IMR-90 (cell line): ENCODE results near the gene PIEZO2. TPM values are rescaled to one million over a fixed set of nuclear protein-coding genes. Genes with fewer than 3 reads are reported as not detected.

Experiments used
- ATAC-seq: fragments of 200-7000 bp; cut with Tn5 transposase; 2 replicates; pipeline ENCODE4 v1.9.1; 2020; ENCODE audit warnings: low read depth, mild to moderate bottlenecking, moderate library complexity
- BruUV-seq: library from RNA; stranded (reverse); fragments of 400-500 nt; replicated peaks from 2 replicates; lab custom pipeline; 2021; lab: Mats Ljungman, UMichigan
- CTCF ChIA-PET: fragments of 300-600 bp; formaldehyde crosslinking; extraction: SDS; loops from one replicate; lab custom pipeline; 2021; ENCODE audit warnings: antibody characterized with exemption; lab: Yijun Ruan, JAX
- POLR2A ChIA-PET: fragments of 300-600 bp; sonication (Branson Sonifier 250); formaldehyde crosslinking; loops from one replicate; lab custom pipeline; 2022; ENCODE audit warnings: antibody characterized with exemption; ENCODE audit not compliant: unreplicated experiment; lab: Charles Lee
- DNase-seq: peaks from one replicate; pipeline ENCODE4 v3.0.0; 2013
- H2AFZ ChIP-seq: replicated peaks from 2 replicates; pipeline ENCODE3; 2013; ENCODE audit warnings: low read length, mild to moderate bottlenecking; ENCODE audit not compliant: poor library complexity
- H2AK5ac ChIP-seq: 2 replicates; pipeline ENCODE4 v1.6.1; 2013; ENCODE audit warnings: low read depth, low read length, inconsistent platforms
- H2AK9ac ChIP-seq: replicated peaks from 2 replicates; pipeline ENCODE3; 2013; ENCODE audit warnings: mild to moderate bottlenecking, low read depth, low read length, moderate library complexity; ENCODE audit not compliant: poor library complexity
- H2BK120ac ChIP-seq: 2 replicates; pipeline ENCODE4 v1.6.1; 2013; ENCODE audit warnings: low read depth, low read length, inconsistent platforms
- H2BK15ac ChIP-seq: 3 replicates; pipeline ENCODE4 v1.6.1; 2013; ENCODE audit warnings: low read depth, low read length, inconsistent platforms
- H2BK20ac ChIP-seq: 2 replicates; pipeline ENCODE4 v1.6.1; 2013; ENCODE audit warnings: low read depth, mild to moderate bottlenecking, inconsistent platforms, low read length, moderate library complexity
- H2BK5ac ChIP-seq: 2 replicates; pipeline ENCODE4 v1.6.1; 2013; ENCODE audit warnings: mild to moderate bottlenecking, low read depth, low read length, inconsistent platforms; ENCODE audit not compliant: poor library complexity, severe bottlenecking
- H3K14ac ChIP-seq: replicated peaks from 2 replicates; pipeline ENCODE4 v1.6.1; 2013; ENCODE audit warnings: low read depth, low read length, inconsistent platforms
- H3K18ac ChIP-seq: 2 replicates; pipeline ENCODE4 v1.6.1; 2013; ENCODE audit warnings: low read depth, low read length, control low read depth
- H3K23ac ChIP-seq: 2 replicates; pipeline ENCODE4 v1.6.1; 2013; ENCODE audit warnings: low read depth, low read length, inconsistent platforms
- H3K27ac ChIP-seq: 2 replicates; pipeline ENCODE4 v1.5.1; 2013; ENCODE audit warnings: mild to moderate bottlenecking, control low read depth, low read length; ENCODE audit not compliant: insufficient read depth
- H3K27me3 ChIP-seq: 2 replicates; pipeline ENCODE4 v1.6.1; 2013; ENCODE audit warnings: low read length; ENCODE audit not compliant: control insufficient read depth, insufficient read depth
- H3K36me3 ChIP-seq: 2 replicates; pipeline ENCODE4 v1.6.1; 2013; ENCODE audit warnings: low read length, mixed read lengths; ENCODE audit not compliant: control insufficient read depth, insufficient read depth
- H3K4ac ChIP-seq: 2 replicates; pipeline ENCODE4 v1.6.1; 2013; ENCODE audit warnings: low read depth, low read length, inconsistent platforms
- H3K4me1 ChIP-seq: 2 replicates; pipeline ENCODE4 v1.6.1; 2013; ENCODE audit warnings: low read length, mixed read lengths; ENCODE audit not compliant: control insufficient read depth, insufficient read depth
- H3K4me2 ChIP-seq: 2 replicates; pipeline ENCODE4 v1.6.1; 2013; ENCODE audit warnings: low read depth, mild to moderate bottlenecking, control low read depth, low read length, moderate library complexity
- H3K4me3 ChIP-seq: 2 replicates; pipeline ENCODE4 v1.5.1; 2013; ENCODE audit warnings: low read depth, mild to moderate bottlenecking, control low read depth, low read length, moderate library complexity; ENCODE audit not compliant: insufficient read depth
- H3K56ac ChIP-seq: 2 replicates; pipeline ENCODE4 v1.6.1; 2013; ENCODE audit warnings: low read length, inconsistent platforms; ENCODE audit not compliant: insufficient read depth; ENCODE audit errors: extremely low read depth
- H3K79me1 ChIP-seq, 2 experiments: 2 replicates each; pipeline ENCODE4 v1.6.1; 2013; ENCODE audit warnings: low read length in 2 of 2, inconsistent platforms in 1 of 2, low read depth in 1 of 2
- H3K9ac ChIP-seq: 2 replicates; pipeline ENCODE4 v1.6.1; 2013; ENCODE audit warnings: low read depth, low read length, control low read depth
- H3K9me1 ChIP-seq: 2 replicates; pipeline ENCODE4 v1.6.1; 2013; ENCODE audit warnings: low read length, inconsistent platforms; ENCODE audit not compliant: insufficient read depth
- H3K9me3 ChIP-seq: 2 replicates; pipeline ENCODE4 v1.6.1; 2013; ENCODE audit warnings: low read length; ENCODE audit not compliant: control insufficient read depth, insufficient read depth
- H4K20me1 ChIP-seq: 2 replicates; pipeline ENCODE4 v1.6.1; 2013; ENCODE audit warnings: low read length, inconsistent platforms; ENCODE audit not compliant: insufficient read depth
- H4K5ac ChIP-seq: 2 replicates; pipeline ENCODE4 v1.6.1; 2013; ENCODE audit warnings: mild to moderate bottlenecking, low read depth, low read length, control low read depth
- H4K8ac ChIP-seq, 2 experiments: 2 replicates each; pipeline ENCODE4 v1.6.1; 2013; ENCODE audit warnings: low read depth in 2 of 2, low read length in 2 of 2, control low read depth in 1 of 2, inconsistent platforms in 1 of 2
- H4K91ac ChIP-seq: 2 replicates; pipeline ENCODE4 v1.6.1; 2013; ENCODE audit warnings: low read depth, low read length, inconsistent platforms; ENCODE audit not compliant: insufficient read depth
- BHLHE40 ChIP-seq: fragments of 150-350 bp; IDR thresholded peaks from 2 replicates; pipeline ENCODE4 v1.6.1; 2016; ENCODE audit warnings: mild to moderate bottlenecking, low read depth, low read length
- CEBPB ChIP-seq: IDR thresholded peaks from 2 replicates; pipeline ENCODE4 v1.6.1; 2012; ENCODE audit warnings: low read depth, low read length, improper control_type of control experiment
- CHD1 ChIP-seq: IDR thresholded peaks from 2 replicates; pipeline ENCODE4 v1.6.1; 2012; ENCODE audit warnings: low read depth, low read length, improper control_type of control experiment
- FOS ChIP-seq: fragments of 150-350 bp; IDR thresholded peaks from 2 replicates; pipeline ENCODE4 v1.6.1; 2016; ENCODE audit warnings: low read depth, low read length
- MAZ ChIP-seq: IDR thresholded peaks from 2 replicates; pipeline ENCODE4 v1.6.1; 2012; ENCODE audit warnings: low read depth, mild to moderate bottlenecking, low read length, improper control_type of control experiment, moderate library complexity, borderline replicate concordance
- MXI1 ChIP-seq: IDR thresholded peaks from 2 replicates; pipeline ENCODE4 v1.6.1; 2012; ENCODE audit warnings: low read depth, mild to moderate bottlenecking, low read length, moderate library complexity, borderline replicate concordance
- NFE2L2 ChIP-seq: fragments of 150-350 bp; IDR thresholded peaks from 2 replicates; pipeline ENCODE4 v1.6.1; 2016; ENCODE audit warnings: low read depth, mild to moderate bottlenecking, low read length
- POLR2A ChIP-seq: IDR thresholded peaks from 2 replicates; pipeline ENCODE4 v1.6.1; 2012; ENCODE audit warnings: mild to moderate bottlenecking, low read depth, low read length
- RCOR1 ChIP-seq: IDR thresholded peaks from 2 replicates; pipeline ENCODE4 v1.6.1; 2012; ENCODE audit warnings: mild to moderate bottlenecking, low read length, improper control_type of control experiment; ENCODE audit not compliant: insufficient replicate concordance
- RFX5 ChIP-seq: IDR thresholded peaks from 2 replicates; pipeline ENCODE4 v1.8.0; 2012; ENCODE audit warnings: low read depth, mild to moderate bottlenecking, low read length, moderate library complexity
- WGBS, 2 experiments: methylation state at CpG; one replicate each; pipeline versions ENCODE4 v1.1.5 to v1.1.7; 2013; ENCODE audit warnings: missing lambda C conversion rate in 2 of 2; ENCODE audit not compliant: insufficient read length in 1 of 2; ENCODE audit errors: extremely low coverage in 2 of 2; 5-methylcytosine and 5-hydroxymethylcytosine counted together
- dilution Hi-C: fragments of 300-500 bp; cut with HindIII; formaldehyde crosslinking; loops from one replicate; pipeline ENCODE4 v1.14.3; 2018; ENCODE audit warnings: low sequenced_read_pairs; ENCODE audit not compliant: unreplicated experiment
- in situ Hi-C: fragments of 300-500 bp; cut with MboI; formaldehyde crosslinking; loops from 3 replicates; pipeline ENCODE4 v1.14.3; 2019; ENCODE audit warnings: low sequenced_read_pairs, inconsistent platforms, mixed read lengths
- intact Hi-C: fragments of 100-400 bp; cut with micrococcal nuclease; formaldehyde crosslinking; loops from 2 replicates; pipeline ENCODE4 v1.10.0; 2022
- polyA plus RNA-seq, 3 experiments: library from polyadenylated mRNA; depleted of rRNA; stranded (reverse); fragments of >200 nt; gene quantifications; 2 replicates each; pipeline ENCODE4 v1.2.3, GENCODE V29; 2012; ENCODE audit warnings: low replicate concordance in 1 of 3
- total RNA-seq: library from RNA; depleted of rRNA; stranded (reverse); fragments of >200 nt; gene quantifications from 2 replicates; pipeline ENCODE4 v1.2.3, GENCODE V29; 2012
- TF ChIP-seq, protein P1 (sequence below): fragments of 150-350 bp; IDR thresholded peaks from 2 replicates; pipeline ENCODE4 v1.6.1; 2016; ENCODE audit warnings: low read depth, mild to moderate bottlenecking, low read length, moderate library complexity, borderline replicate concordance
- TF ChIP-seq, protein P2 (sequence below): conservative IDR thresholded peaks from 2 replicates; pipeline ENCODE4 v1.5.1; 2012; ENCODE audit warnings: mild to moderate bottlenecking, low read depth, low read length, improper control_type of control experiment

The PIEZO2 gene
- total and polyA plus RNA-seq, 2 of the 4 experiments (the other 2 are of a cell fraction) = 2.4 to 4.1 TPM

DNA sequence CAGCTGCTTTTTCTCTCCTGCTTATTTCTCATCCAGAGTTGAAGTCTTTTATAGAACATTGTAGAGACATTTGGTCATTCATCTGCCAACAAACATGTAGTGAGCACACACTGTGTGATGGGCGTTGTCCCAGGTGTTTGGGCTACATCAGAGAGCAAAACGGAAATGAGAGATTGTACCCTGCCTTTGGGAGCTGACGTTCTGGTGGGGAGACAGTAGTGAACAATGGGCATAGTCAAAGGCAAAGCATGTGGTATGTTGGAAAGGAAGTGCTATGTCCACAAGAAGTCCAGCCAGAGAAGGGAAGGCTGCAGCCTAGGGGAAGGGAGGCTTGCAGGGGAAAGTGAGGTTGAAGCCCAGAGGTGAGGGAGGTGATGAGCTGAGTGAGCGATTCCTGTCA, 78.1 kb downstream of the PIEZO2 start:
- DNase-seq (no peak), ATAC-seq (no peak)
- dilution Hi-C loops (no loop called here), intact Hi-C loops (no loop called here), in situ Hi-C loops (no loop called here)
- ChIA-PET POLR2A (no interaction called here), CTCF (no interaction called here)
- no peak overlapping the region for H2AK9ac ChIP-seq
- peaks cover 2% of the 10 kb centered on the region; the same call in 1 of the 2 replicates for H3K4me1 ChIP-seq
- no peak overlapping the region for H2BK5ac ChIP-seq
- no peak overlapping the region for H4K8ac ChIP-seq
- no peaks in the 10 kb centered on the region for H3K36me3 ChIP-seq
- no peak overlapping the region for H3K56ac ChIP-seq
- H2BK15ac ChIP-seq = no peak overlapping the region
- no peak for TF ChIP-seq RFX5
- no peak for TF ChIP-seq NFE2L2
- no peak for TF ChIP-seq FOS
- TF ChIP-seq CEBPB = no peak
- TF ChIP-seq CHD1 = no peak
- no peak for TF ChIP-seq RCOR1
- TF ChIP-seq, protein P1, sequence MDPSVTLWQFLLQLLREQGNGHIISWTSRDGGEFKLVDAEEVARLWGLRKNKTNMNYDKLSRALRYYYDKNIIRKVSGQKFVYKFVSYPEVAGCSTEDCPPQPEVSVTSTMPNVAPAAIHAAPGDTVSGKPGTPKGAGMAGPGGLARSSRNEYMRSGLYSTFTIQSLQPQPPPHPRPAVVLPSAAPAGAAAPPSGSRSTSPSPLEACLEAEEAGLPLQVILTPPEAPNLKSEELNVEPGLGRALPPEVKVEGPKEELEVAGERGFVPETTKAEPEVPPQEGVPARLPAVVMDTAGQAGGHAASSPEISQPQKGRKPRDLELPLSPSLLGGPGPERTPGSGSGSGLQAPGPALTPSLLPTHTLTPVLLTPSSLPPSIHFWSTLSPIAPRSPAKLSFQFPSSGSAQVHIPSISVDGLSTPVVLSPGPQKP = no peak
- TF ChIP-seq MXI1 = no peak
- TF ChIP-seq POLR2A = no peak
- TF ChIP-seq MAZ = no peak
- no peak for TF ChIP-seq BHLHE40
- TF ChIP-seq, protein P2, sequence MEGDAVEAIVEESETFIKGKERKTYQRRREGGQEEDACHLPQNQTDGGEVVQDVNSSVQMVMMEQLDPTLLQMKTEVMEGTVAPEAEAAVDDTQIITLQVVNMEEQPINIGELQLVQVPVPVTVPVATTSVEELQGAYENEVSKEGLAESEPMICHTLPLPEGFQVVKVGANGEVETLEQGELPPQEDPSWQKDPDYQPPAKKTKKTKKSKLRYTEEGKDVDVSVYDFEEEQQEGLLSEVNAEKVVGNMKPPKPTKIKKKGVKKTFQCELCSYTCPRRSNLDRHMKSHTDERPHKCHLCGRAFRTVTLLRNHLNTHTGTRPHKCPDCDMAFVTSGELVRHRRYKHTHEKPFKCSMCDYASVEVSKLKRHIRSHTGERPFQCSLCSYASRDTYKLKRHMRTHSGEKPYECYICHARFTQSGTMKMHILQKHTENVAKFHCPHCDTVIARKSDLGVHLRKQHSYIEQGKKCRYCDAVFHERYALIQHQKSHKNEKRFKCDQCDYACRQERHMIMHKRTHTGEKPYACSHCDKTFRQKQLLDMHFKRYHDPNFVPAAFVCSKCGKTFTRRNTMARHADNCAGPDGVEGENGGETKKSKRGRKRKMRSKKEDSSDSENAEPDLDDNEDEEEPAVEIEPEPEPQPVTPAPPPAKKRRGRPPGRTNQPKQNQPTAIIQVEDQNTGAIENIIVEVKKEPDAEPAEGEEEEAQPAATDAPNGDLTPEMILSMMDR = no peak
- no peak overlapping the region for H2BK120ac ChIP-seq
- H3K9me3 ChIP-seq = no peaks in the 10 kb centered on the region
- H2AK5ac ChIP-seq = no peak overlapping the region
- no CpG with 5 or more reads among the region's 4 CpGs for WGBS, 2 experiments
- H3K9me1 ChIP-seq = no peaks in the 10 kb centered on the region
- H3K4me3 ChIP-seq = no peak overlapping the region
- no peak overlapping the region for H3K27ac ChIP-seq
- H3K9ac ChIP-seq = no peak overlapping the region
- H4K20me1 ChIP-seq = no peaks in the 10 kb centered on the region
- no peak overlapping the region for H3K18ac ChIP-seq
- no peak overlapping the region for H3K4me2 ChIP-seq
- H3K27me3 ChIP-seq = no peaks in the 10 kb centered on the region
- no peak overlapping the region for H4K5ac ChIP-seq
- H4K91ac ChIP-seq = no peak overlapping the region
- no peak overlapping the region for H2AFZ ChIP-seq
- no peaks in the 10 kb centered on the region for H3K79me1 ChIP-seq
- BruUV-seq = no TSS peak
- no peak overlapping the region for H3K14ac ChIP-seq
- H3K23ac ChIP-seq = no peak overlapping the region
- no peak overlapping the region for H3K4ac ChIP-seq
- no peak overlapping the region for H2BK20ac ChIP-seq
